Right lobe of liver (tissue), 6 donors: ENCODE results near the gene UXS1. TPM values are rescaled to one million over a fixed set of nuclear protein-coding genes. Genes with fewer than 3 reads are reported as not detected.

Source experiments
- ATAC-seq, 4 donors: fragments of 200-7000 bp; cut with Tn5 transposase; one replicate each; pipeline ENCODE4 v1.9.1; 2020; ENCODE audit warnings: mild to moderate bottlenecking in 4 of 4, moderate library complexity in 4 of 4
- DNase-seq, 3 donors: peaks; one replicate each; pipeline ENCODE4 v3.0.0-alpha.2; 2020
- H3K27ac ChIP-seq, 3 donors: fragments of 200-600 bp; one replicate each; pipeline ENCODE4 v1.8.0; 2022
- H3K27me3 ChIP-seq, 2 donors: fragments of 200-600 bp; one replicate each; pipeline ENCODE4 v1.8.0; 2022
- H3K36me3 ChIP-seq, 4 donors: fragments of 200-600 bp; sonication (generic) in 1 of 4; one replicate each; pipeline versions ENCODE4 v1.5.1 to v1.8.0; 2017 to 2022; ENCODE audit warnings: control low read depth in 1 of 4
- H3K4me1 ChIP-seq, 4 donors: fragments of 200-600 bp; sonication (generic) in 1 of 4; one replicate each; pipeline versions ENCODE4 v1.5.1 to v1.8.0; 2017 to 2022; ENCODE audit warnings: control low read depth in 1 of 4
- H3K4me3 ChIP-seq, 3 donors: fragments of 200-600 bp; one replicate each; pipeline ENCODE4 v1.8.0; 2022
- H3K9me3 ChIP-seq, 4 donors: fragments of 200-600 bp; sonication (generic) in 1 of 4; one replicate each; pipeline versions ENCODE4 v1.5.1 to v1.8.0; 2017 to 2022; ENCODE audit warnings: control low read depth in 1 of 4
- CTCF ChIP-seq, 4 donors: fragments of 200-600 bp in 3 of 4; fragments of 450-650 bp in 1 of 4; IDR thresholded peaks; one replicate each; pipeline versions ENCODE4 v1.5.1 to v1.8.0; 2016 to 2022; ENCODE audit warnings: antibody characterized with exemption in 4 of 4, mild to moderate bottlenecking in 2 of 4
- POLR2A ChIP-seq: fragments of 450-650 bp; IDR thresholded peaks from one replicate; pipeline ENCODE4 v1.6.1; 2017; ENCODE audit warnings: antibody characterized with exemption, mild to moderate bottlenecking
- WGBS: methylation state at CpG from one replicate; pipeline ENCODE4 v1.1.6; 2018; ENCODE audit warnings: low coverage, low lambda C conversion rate; ENCODE audit not compliant: insufficient coverage; ENCODE audit errors: missing lambda C conversion rate; 5-methylcytosine and 5-hydroxymethylcytosine counted together
- intact Hi-C, 2 donors: fragments of 100-400 bp; cut with DNase I; formaldehyde crosslinking; loops; one replicate each; pipeline versions ENCODE4 v1.11.2 to v1.14.1; 2022
- total RNA-seq, 6 experiments: library from RNA; depleted of rRNA in 2 of 6; stranded (reverse); fragments of >200 nt in 2 of 6; fragmentation: NEBNext Ultra II Directional in 3 of 6; extraction: Animal tissue kit (Norgen Biotek cat#: 25700) in 3 of 6; gene quantifications; one replicate each; pipeline versions ENCODE4 v1.1.0 to v1.2.4, GENCODE V29; 2016 to 2023
- donor health status: DM: no; HTN: yes; CAD: no.
- donor health status: DM: no; HTN: no; CAD: no.
- donor health status: DM: no; HTN: no; CAD: no.
- donor health status: DM: no; HTN: yes; CAD: no.
- donor health status: DM: no; HTN: yes; CAD: no.

The UXS1 gene
- total RNA-seq, 6 experiments from 2014 or later: 8.2 to 56.2 (median 14.0) TPM

GRCh38 chr2:106075048-106075447, 119.1 kb downstream of the UXS1 start:
- 80% methylated on average over 3 of the region's 3 CpGs for WGBS
- Histone ChIP-seq H3K27ac (no peak overlapping the region), H3K36me3 (no peaks in the 10 kb centered on the region), H3K9me3 (no peaks in the 10 kb centered on the region), H3K27me3 (no peaks in the 10 kb centered on the region), H3K4me3 (no peak overlapping the region), H3K4me1 (no peaks in the 10 kb centered on the region)
- intact Hi-C loops: no loop called here
- ATAC-seq (no peak), DNase-seq (no peak)
- TF ChIP-seq POLR2A: no peak
- TF ChIP-seq CTCF (IDR thresholded peaks at IDR 0.05): no peak

GRCh38 chr2:106073678-106074406, 120.3 kb downstream of the UXS1 start:
- DNase-seq: no peak
- Histone ChIP-seq H3K27ac (no peak overlapping the region), H3K4me3 (no peak overlapping the region), H3K27me3 (no peaks in the 10 kb centered on the region), H3K9me3 (no peaks in the 10 kb centered on the region), H3K36me3 (no peaks in the 10 kb centered on the region), H3K4me1 (no peaks in the 10 kb centered on the region)
- TF ChIP-seq CTCF (IDR thresholded peaks at IDR 0.05): no peak
- no peak for TF ChIP-seq POLR2A
- WGBS: 85% methylated on average over 16 of the region's 17 CpGs
- intact Hi-C loops: no loop called here
- ATAC-seq: no peak

- Histone ChIP-seq H3K27me3 (no peaks in the 10 kb centered on the region), H3K9me3 (no peaks in the 10 kb centered on the region), H3K36me3 (no peaks in the 10 kb centered on the region), H3K27ac (no peak overlapping the region), H3K4me3 (no peak overlapping the region), H3K4me1 (no peaks in the 10 kb centered on the region)
- no peak for TF ChIP-seq POLR2A
- TF ChIP-seq CTCF (IDR thresholded peaks at IDR 0.05): no peak
- 75% methylated on average over 3 of the region's 4 CpGs for WGBS
- ATAC-seq (no peak), DNase-seq (no peak)
- intact Hi-C loops: no loop called here
These were observed 123.9 kb downstream of the UXS1 start for GRCh38 chr2:106070181-106070580.

GRCh38 chr2:106068451-106068850, 125.7 kb downstream of the UXS1 start:
- no peaks in the 10 kb centered on the region for H3K9me3 ChIP-seq
- no peaks in the 10 kb centered on the region for H3K4me1 ChIP-seq
- H3K36me3 ChIP-seq: no peaks in the 10 kb centered on the region
- intact Hi-C loops: no loop called here
- no peak overlapping the region for H3K27ac ChIP-seq
- H3K4me3 ChIP-seq: no peak overlapping the region
- 66% methylated on average over 4 of the region's 4 CpGs for WGBS
- ATAC-seq (no peak), DNase-seq (no peak)
- no peaks in the 10 kb centered on the region for H3K27me3 ChIP-seq
- TF ChIP-seq POLR2A (no peak), CTCF (IDR thresholded peaks at IDR 0.05) (no peak)
